WTC11 (cell line): ENCODE results near the gene SLC34A1. TPM values are rescaled to one million over a fixed set of nuclear protein-coding genes. Genes with fewer than 3 reads are reported as not detected.

ENCODE experiments used
- ATAC-seq: fragments of 200-7000 bp; cut with Tn5 transposase; 2 replicates; pipeline ENCODE4 v1.10.0; 2021; ENCODE audit warnings: mild to moderate bottlenecking, moderate library complexity
- CTCF ChIA-PET: fragments of 300-600 bp; sonication (Branson Sonifier 250); formaldehyde crosslinking; loops from one replicate; lab custom pipeline; 2021; ENCODE audit warnings: antibody characterized with exemption; lab: Charles Lee
- POLR2A ChIA-PET: fragments of 350-600 bp; sonication (Branson Sonifier 250); formaldehyde crosslinking; loops from one replicate; lab custom pipeline; 2021; ENCODE audit warnings: antibody characterized with exemption; lab: Charles Lee
- DNase-seq: peaks from one replicate; pipeline ENCODE4 v3.0.0; 2021; ENCODE audit warnings: low spot score
- H3K27ac Mint-ChIP-seq: 2 replicates; pipeline ENCODE4 v1.8.0; 2021; ENCODE audit warnings: mixed read lengths
- H3K27me3 Mint-ChIP-seq: 2 replicates; pipeline ENCODE4 v1.8.0; 2021; ENCODE audit warnings: low read depth, mild to moderate bottlenecking, moderate library complexity, mixed read lengths
- H3K36me3 Mint-ChIP-seq: 2 replicates; pipeline ENCODE4 v1.8.0; 2021; ENCODE audit warnings: mixed read lengths
- H3K4me1 Mint-ChIP-seq: 2 replicates; pipeline ENCODE4 v1.8.0; 2022; ENCODE audit warnings: mixed read lengths
- H3K4me3 Mint-ChIP-seq: 2 replicates; pipeline ENCODE4 v1.8.0; 2021; ENCODE audit warnings: mild to moderate bottlenecking, moderate library complexity, mixed read lengths
- H3K9me3 Mint-ChIP-seq: 2 replicates; pipeline ENCODE4 v1.8.0; 2021; ENCODE audit warnings: mixed read lengths
- CBFB ChIP-seq: sonication (generic); formaldehyde crosslinking; IDR thresholded peaks from 2 replicates; pipeline ENCODE4 v1.8.1; 2022; ENCODE audit warnings: mild to moderate bottlenecking, low read depth, missing genetic modification reagents
- E2F1 ChIP-seq: sonication (generic); formaldehyde crosslinking; IDR thresholded peaks from 2 replicates; pipeline ENCODE4 v1.8.0; 2022; ENCODE audit warnings: mild to moderate bottlenecking, missing genetic modification reagents
- E2F4 ChIP-seq: sonication (generic); formaldehyde crosslinking; IDR thresholded peaks from 2 replicates; pipeline ENCODE4 v1.8.1; 2022; ENCODE audit warnings: low read depth, mild to moderate bottlenecking, moderate library complexity, missing genetic modification reagents, borderline replicate concordance
- E2F5 ChIP-seq: sonication (generic); formaldehyde crosslinking; IDR thresholded peaks from 2 replicates; pipeline ENCODE4 v1.8.1; 2022; ENCODE audit warnings: mild to moderate bottlenecking, moderate library complexity, missing genetic modification reagents
- FOXK1 ChIP-seq: sonication (generic); formaldehyde crosslinking; IDR thresholded peaks from 2 replicates; pipeline ENCODE4 v1.8.0; 2022; ENCODE audit warnings: mild to moderate bottlenecking, moderate library complexity, missing genetic modification reagents
- FOXP1 ChIP-seq: sonication (generic); formaldehyde crosslinking; IDR thresholded peaks from 2 replicates; pipeline ENCODE4 v1.8.0; 2022; ENCODE audit warnings: missing genetic modification reagents, mild to moderate bottlenecking, moderate library complexity, borderline replicate concordance
- IRF1 ChIP-seq: sonication (generic); formaldehyde crosslinking; IDR thresholded peaks from 2 replicates; pipeline ENCODE4 v1.8.0; 2023; ENCODE audit warnings: missing genetic modification reagents
- JAZF1 ChIP-seq: fragments of 250-450 bp; sonication (Bioruptor Pico); IDR thresholded peaks from 2 replicates; pipeline ENCODE4 v1.9.0; 2021; ENCODE audit warnings: moderate library complexity, mild to moderate bottlenecking, inconsistent platforms
- JUN ChIP-seq: sonication (generic); formaldehyde crosslinking; IDR thresholded peaks from 2 replicates; pipeline ENCODE4 v1.8.0; 2023; ENCODE audit warnings: mild to moderate bottlenecking, missing genetic modification reagents
- MYBL2 ChIP-seq: sonication (generic); formaldehyde crosslinking; IDR thresholded peaks from 2 replicates; pipeline ENCODE4 v1.8.1; 2023; ENCODE audit warnings: mild to moderate bottlenecking, moderate library complexity, missing genetic modification reagents
- NFE2L1 ChIP-seq: sonication (generic); formaldehyde crosslinking; IDR thresholded peaks from 2 replicates; pipeline ENCODE4 v1.8.1; 2023; ENCODE audit warnings: missing genetic modification reagents
- NR3C1 ChIP-seq: sonication (generic); formaldehyde crosslinking; conservative IDR thresholded peaks from 2 replicates; pipeline ENCODE4 v1.8.1; 2023; ENCODE audit warnings: low read depth, mild to moderate bottlenecking, missing genetic modification reagents
- SMAD3 ChIP-seq: sonication (generic); formaldehyde crosslinking; IDR thresholded peaks from 2 replicates; pipeline ENCODE4 v1.8.0; 2022; ENCODE audit warnings: missing genetic modification reagents, mild to moderate bottlenecking, borderline replicate concordance
- SP1 ChIP-seq: sonication (generic); formaldehyde crosslinking; conservative IDR thresholded peaks from 2 replicates; pipeline ENCODE4 v1.8.1; 2022; ENCODE audit warnings: missing genetic modification reagents
- ZBTB21 ChIP-seq: sonication (generic); formaldehyde crosslinking; IDR thresholded peaks from 2 replicates; pipeline ENCODE4 v1.8.1; 2023; ENCODE audit warnings: mild to moderate bottlenecking, missing genetic modification reagents, borderline replicate concordance
- ZNF121 ChIP-seq: sonication (generic); formaldehyde crosslinking; IDR thresholded peaks from 2 replicates; pipeline ENCODE4 v1.8.0; 2023; ENCODE audit warnings: missing genetic modification reagents
- ZNF263 ChIP-seq: sonication (generic); formaldehyde crosslinking; IDR thresholded peaks from 2 replicates; pipeline ENCODE4 v1.8.1; 2022; ENCODE audit warnings: low read depth, mild to moderate bottlenecking, moderate library complexity, missing genetic modification reagents
- ZNF512 ChIP-seq: sonication (generic); formaldehyde crosslinking; IDR thresholded peaks from 2 replicates; pipeline ENCODE4 v1.8.1; 2022; ENCODE audit warnings: missing genetic modification reagents, borderline replicate concordance
- ZNF532 ChIP-seq: fragments of 250-450 bp; sonication (Bioruptor Pico); IDR thresholded peaks from 2 replicates; pipeline ENCODE4 v1.9.0; 2021; ENCODE audit warnings: mild to moderate bottlenecking, borderline replicate concordance
- total RNA-seq: library from RNA; stranded (reverse); gene quantifications from 3 replicates; pipeline ENCODE4 v1.2.3, GENCODE V29; 2021

SLC34A1 gene
- total RNA-seq, 1 experiment from 2014 or later: not detected

GRCh38 chr5:177405312-177405711, 21.1 kb downstream of the SLC34A1 start:
- H3K9me3 Mint-ChIP-seq: no peaks in the 10 kb centered on the region
- H3K4me1 Mint-ChIP-seq: peaks cover 9% of the 10 kb centered on the region
- no peak for DNase-seq
- ATAC-seq: no peak
- peak overlapping the region; percentile 59; the same call in 1 of the 2 replicates for H3K4me3 Mint-ChIP-seq
- H3K36me3 Mint-ChIP-seq: no peaks in the 10 kb centered on the region
- TF ChIP-seq MYBL2 (CRISPR knock-in tag) (no peak), ZNF121 (no peak), SP1 (CRISPR knock-in tag) (no peak), JUN (CRISPR knock-in tag) (no peak), CBFB (no peak), ZNF512 (CRISPR knock-in tag) (no peak), FOXP1 (no peak), E2F1 (CRISPR knock-in tag) (no peak), IRF1 (CRISPR knock-in tag) (no peak), E2F4 (CRISPR knock-in tag) (no peak), SMAD3 (no peak), FOXK1 (CRISPR knock-in tag) (no peak), ZNF263 (CRISPR knock-in tag) (no peak), NR3C1 (CRISPR knock-in tag) (no peak), E2F5 (CRISPR knock-in tag) (no peak), ZBTB21 (no peak), JAZF1 (CRISPR knock-in tag) (no peak), ZNF532 (CRISPR knock-in tag) (no peak), NFE2L1 (CRISPR knock-in tag) (no peak)
- TF ChIP-seq, all 79 proteins: peak for 0
- peaks cover 90% of the 10 kb centered on the region for H3K27me3 Mint-ChIP-seq
- ChIA-PET CTCF (interaction anchor here (1.4 to 7.9 kb wide), 11 partner anchors 10 to 96 kb away, joined by 4 to 202 read pairs (median 57); partner anchors contain the start of genes GRK6 and PRR7), POLR2A (interaction anchor here (0.5 to 4.1 kb wide), 2 partner anchors 11 to 43 kb away, joined by 4 to 38 read pairs; partner anchors contain the start of gene PRR7)
- no peak overlapping the region for H3K27ac Mint-ChIP-seq
